SIG-M5 (cell line): Measurements from ENCODE around the gene SLAMF8.
A peak's percentile ranks its signal among the peaks of the same experiment; 100 is the strongest.

ENCODE experiments used
- DNase-seq: peaks from one replicate; lab custom pipeline; 2025; lab: John Stamatoyannopoulos, UW

Gene SLAMF8

GRCh38 chr1:159826441-159827101, at the start of gene SLAMF8:
TSS of gene SLAMF8 (plus strand) at chr1:159826873. CDS start at chr1:159826899, 26 bp downstream.
- peak; percentile 23 for DNase-seq

DNA sequence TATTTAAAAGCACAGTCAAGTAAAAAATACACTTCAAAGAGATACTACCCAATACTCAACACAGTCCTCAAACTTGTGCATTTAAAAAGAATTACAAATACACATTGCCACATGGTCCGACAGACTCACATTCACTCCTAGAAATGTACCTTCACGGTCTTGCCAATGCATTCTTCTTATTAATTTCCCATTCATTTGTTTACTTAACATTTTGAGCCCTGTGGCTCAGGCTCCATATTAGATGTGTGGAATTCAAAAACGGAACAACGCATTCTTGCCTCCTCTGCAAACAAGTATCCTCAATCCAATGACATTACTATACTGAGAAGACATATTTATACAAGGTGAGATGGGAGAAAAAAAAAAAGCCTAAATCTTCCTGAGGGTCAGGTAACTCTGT, 48.4 kb upstream of the SLAMF8 start:
- no peak for DNase-seq

DNA sequence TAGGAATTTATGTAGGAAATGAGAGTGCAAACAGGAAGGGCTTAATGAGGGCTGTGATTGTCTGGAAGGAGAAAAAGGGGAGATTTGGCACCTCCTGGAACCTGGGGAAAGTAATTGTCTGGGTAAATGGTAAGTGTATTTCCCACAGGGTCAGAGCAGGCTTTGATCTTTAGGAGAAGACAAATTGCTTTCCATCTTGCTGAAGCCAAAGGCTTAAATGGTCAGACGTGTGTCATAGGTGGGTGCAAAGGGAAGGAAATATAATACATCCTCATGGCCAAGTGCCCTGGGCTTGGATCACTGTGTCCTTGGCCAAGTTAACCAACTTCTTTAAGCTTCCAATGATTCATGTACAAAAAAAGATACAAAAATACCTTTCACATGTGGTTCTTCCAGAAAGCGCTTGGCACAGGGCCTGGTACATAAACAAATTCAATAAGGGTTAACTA, 47.2 kb upstream of the SLAMF8 start:
- DNase-seq, result no peak

- DNase-seq, result peak; percentile 85
These were observed 45.8 kb upstream of the SLAMF8 start, which contains the start of gene DUSP23 for GRCh38 chr1:159780583-159781582. TSS of gene DUSP23 (plus strand) at chr1:159780962. CDS start at chr1:159781101, 139 bp downstream.

GRCh38 chr1:159781992-159782391, 44.7 kb upstream of the SLAMF8 start:
- DNase-seq, result no peak

GRCh38 chr1:159783724-159784123, 42.9 kb upstream of the SLAMF8 start:
- no peak for DNase-seq

- no peak for DNase-seq
These were observed 40.2 kb upstream of the SLAMF8 start for GRCh38 chr1:159786465-159786864.

DNA sequence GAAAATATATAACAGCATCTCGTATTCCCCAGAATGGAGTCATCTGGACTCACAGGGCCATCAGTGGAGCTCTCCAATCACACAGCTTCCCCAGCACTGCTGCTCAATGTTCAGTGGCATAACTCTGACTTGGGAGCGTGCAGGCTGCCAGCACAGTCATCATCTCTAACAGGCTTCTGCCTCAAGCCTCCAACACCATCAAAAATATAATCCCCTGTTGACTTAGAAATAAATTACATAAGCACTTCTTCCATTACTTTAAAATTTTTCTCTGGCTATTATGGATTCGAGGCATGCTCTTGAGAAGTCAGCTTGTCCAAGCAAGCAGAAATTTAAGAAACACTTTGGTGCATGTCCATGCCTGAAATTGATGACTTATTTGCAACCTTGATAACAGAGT, 39.7 kb upstream of the SLAMF8 start:
- DNase-seq, result no peak

GRCh38 chr1:159790237-159790917, 36.3 kb upstream of the SLAMF8 start:
- DNase-seq, result no peak

DNA sequence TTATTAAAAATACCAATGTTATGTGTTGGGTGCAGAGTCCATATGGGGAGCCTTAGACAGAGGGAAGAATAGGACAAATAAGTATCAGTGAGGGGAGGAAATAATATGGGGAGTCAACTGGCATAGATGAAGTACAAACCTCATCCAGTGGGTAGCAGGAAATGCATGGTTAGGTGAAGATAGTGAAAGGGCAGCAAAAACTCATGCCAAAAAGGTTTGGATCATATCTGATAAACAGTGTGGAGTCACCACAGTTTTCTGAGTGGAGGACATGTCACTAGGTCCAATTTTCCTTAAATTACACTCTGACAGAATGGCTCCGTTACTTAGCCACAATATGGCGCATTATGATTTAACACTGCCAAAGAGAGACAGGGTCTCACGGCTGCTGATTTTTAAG, 35.6 kb upstream of the SLAMF8 start:
- DNase-seq, result no peak

- no peak for DNase-seq
These were observed 35.2 kb upstream of the SLAMF8 start for GRCh38 chr1:159791461-159791860.

GRCh38 chr1:159795534-159795933, 31.1 kb upstream of the SLAMF8 start:
- DNase-seq, result no peak

GRCh38 chr1:159798893-159799292, 27.8 kb upstream of the SLAMF8 start:
- no peak for DNase-seq

DNA sequence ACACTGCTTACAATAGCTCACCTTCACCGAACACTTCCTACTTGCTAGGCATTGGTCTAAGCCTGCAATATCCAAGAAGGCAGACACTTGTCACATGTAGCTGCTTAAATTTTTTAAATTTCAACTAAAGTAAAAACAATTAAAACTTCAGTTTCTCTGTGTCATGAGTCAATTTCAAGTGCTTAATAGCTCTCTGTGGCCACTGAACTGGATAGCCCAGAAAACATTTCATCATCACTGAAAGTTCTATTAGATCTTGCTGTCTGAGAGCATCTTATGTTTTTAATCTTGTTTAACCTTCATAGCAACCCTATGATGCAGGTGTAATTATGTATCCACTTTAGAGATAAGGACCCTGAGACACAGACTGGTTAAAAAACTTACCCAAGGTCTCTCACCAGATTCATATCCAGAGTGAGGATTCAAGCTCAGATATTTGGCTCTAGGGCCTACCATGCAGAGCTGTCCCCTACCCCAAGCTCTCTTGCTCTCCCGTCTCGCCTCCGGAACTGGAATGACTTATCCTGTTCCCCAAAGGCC, 27.2 kb upstream of the SLAMF8 start:
- no peak for DNase-seq

GRCh38 chr1:159800177-159800930, 26.3 kb upstream of the SLAMF8 start:
- no peak for DNase-seq

- no peak for DNase-seq
These were observed 24.6 kb upstream of the SLAMF8 start, which contains the start of gene FCRL6 for GRCh38 chr1:159802111-159802510. TSS of gene FCRL6 (plus strand) at chr1:159802360. CDS start at chr1:159802425, 65 bp downstream.

DNA sequence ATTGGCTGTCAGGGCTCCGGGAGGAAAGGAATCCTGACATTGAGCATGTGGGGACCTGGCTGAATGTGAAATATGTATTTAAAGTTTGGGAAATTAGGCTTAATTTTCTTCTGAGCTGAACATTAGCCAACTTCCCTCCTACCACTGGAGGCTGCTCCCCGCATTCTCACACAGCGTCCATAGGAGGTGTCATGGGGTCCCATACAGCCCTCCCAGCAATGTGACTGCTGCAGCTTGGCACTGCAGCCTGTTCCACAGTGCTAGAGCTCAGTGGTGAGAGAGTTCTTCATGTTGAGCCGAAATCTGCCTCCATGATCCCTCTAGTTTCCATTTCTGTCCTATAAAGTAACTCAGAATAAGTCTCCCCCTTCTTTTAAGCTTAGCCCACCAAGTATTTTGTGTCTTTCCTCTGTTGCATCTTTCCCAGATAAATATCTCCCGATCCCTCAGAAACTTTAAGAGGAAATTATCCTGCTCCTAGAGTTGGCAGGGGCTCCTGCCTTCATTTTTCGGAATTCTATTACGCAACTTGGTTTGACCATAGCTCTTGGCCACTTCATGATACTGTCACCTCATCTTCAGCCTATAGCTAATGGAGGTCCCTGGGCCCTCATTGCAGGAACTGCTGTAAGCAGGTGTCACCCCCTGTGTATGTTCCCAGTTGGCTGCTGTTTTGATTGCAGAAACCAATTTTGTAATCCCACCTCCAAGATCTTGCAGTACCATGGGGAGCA, 22.6 kb upstream of the SLAMF8 start:
- no peak for DNase-seq

GRCh38 chr1:159804924-159805323, 21.7 kb upstream of the SLAMF8 start:
- no peak for DNase-seq

- no peak for DNase-seq
These were observed 10.7 kb upstream of the SLAMF8 start for GRCh38 chr1:159815926-159816325.

DNA sequence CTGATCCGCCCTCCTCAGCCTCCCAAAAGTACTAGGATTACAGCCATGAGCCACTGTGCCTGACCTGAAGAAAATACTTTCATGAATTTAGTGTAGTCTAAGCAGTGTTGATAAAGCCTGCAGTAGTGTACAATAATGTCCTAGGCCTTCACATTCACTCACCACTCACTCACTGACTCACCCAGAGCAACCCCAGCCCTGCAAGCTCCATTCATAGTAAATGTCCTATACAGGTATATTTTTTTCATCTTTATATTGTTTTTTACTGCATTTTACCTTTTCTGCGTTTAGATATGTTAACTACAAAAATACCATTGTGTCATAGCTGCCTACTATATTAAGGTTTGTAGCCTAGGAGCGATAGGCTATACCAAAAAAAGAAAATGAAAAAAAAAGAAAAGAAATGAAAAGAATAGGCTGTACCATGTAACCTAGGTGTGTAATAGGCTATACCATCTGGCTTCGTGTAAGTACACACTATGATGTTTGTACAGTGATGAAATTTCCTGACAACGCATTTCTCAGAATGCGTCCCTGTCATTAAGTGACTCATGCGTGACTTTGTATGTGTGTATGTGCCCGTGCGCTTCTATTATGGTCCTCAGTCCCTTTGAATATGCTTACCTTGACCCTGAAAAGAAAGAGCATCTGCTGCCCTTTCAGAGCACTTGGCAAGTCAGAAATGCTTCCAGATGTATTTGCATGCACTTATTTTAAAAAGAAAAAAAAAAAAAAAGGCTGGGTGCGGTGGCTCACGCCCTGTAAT, 9.2 kb upstream of the SLAMF8 start:
- DNase-seq, result no peak
